AG04450 (cell line): ENCODE data around the gene STK38L. TPM values are rescaled to one million over a fixed set of nuclear protein-coding genes. Genes with fewer than 3 reads are reported as not detected.

Experiments
- CTCF ChIA-PET: fragments of 300-600, 350-600 bp; formaldehyde crosslinking; extraction: SDS; loops from one replicate; lab custom pipeline; 2022; ENCODE audit warnings: antibody characterized with exemption, inconsistent platforms; lab: Charles Lee
- POLR2A ChIA-PET: fragments of 350-600 bp; formaldehyde crosslinking; extraction: SDS; loops from one replicate; lab custom pipeline; 2021; ENCODE audit warnings: antibody characterized with exemption, inconsistent platforms; lab: Yijun Ruan, JAX
- DNase-seq: peaks from one replicate; pipeline ENCODE4 v3.0.0-alpha.2; 2011; ENCODE audit warnings: low read depth, low spot score
- H3K27ac ChIP-seq: one replicate; pipeline ENCODE4 v1.5.1; 2012; ENCODE audit warnings: low read depth, low read length, control low read depth
- H3K27me3 ChIP-seq: one replicate; pipeline ENCODE4 v1.6.0; 2012; ENCODE audit warnings: low read length; ENCODE audit not compliant: control insufficient read depth, insufficient read depth
- H3K4me3 ChIP-seq: 2 replicates; pipeline ENCODE4 v1.5.1; 2011; ENCODE audit warnings: mild to moderate bottlenecking, low read depth, low read length, control low read depth
- H3K9me3 ChIP-seq: 2 replicates; pipeline ENCODE4 v1.5.1; 2012; ENCODE audit warnings: low read length; ENCODE audit not compliant: control insufficient read depth, insufficient read depth
- polyA plus RNA-seq: library from polyadenylated mRNA; depleted of rRNA; stranded (reverse); fragments of >200 nt; gene quantifications from 2 replicates; pipeline ENCODE4 v1.2.3, GENCODE V29; 2011
- TF ChIP-seq, protein P1 (sequence below): IDR thresholded peaks from 2 replicates; pipeline ENCODE4 v1.5.1; 2011; ENCODE audit warnings: low read depth, low read length, control low read depth, inconsistent platforms

STK38L gene
- polyA plus RNA-seq, 1 experiment, result 18.4 TPM

DNA sequence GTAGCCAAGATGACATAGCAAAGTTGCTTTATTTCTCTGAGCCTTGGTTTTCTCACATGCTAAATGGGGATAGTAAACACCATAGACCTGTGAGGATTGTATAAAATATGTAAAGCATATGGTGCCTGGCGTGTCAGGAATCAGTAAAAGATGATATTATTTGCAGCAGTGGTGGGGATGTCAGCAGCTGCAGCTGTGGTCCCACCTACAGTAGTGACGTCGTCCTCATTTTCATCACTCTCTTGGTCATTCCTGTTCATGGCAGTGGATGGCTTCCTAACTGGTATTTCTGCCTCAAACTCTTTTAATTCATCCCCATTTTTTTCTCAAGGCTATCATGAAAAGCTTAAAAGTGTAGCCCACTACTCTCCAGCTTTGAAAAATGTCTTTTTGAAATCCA is 100.7 kb downstream of the STK38L start:
- CTCF ChIA-PET, result no interaction called here
- no peaks in the 10 kb centered on the region for H3K27me3 ChIP-seq
- H3K9me3 ChIP-seq, result no peaks in the 10 kb centered on the region
- no peak for DNase-seq
- POLR2A ChIA-PET, result interaction anchor here (0.9 kb wide), 1 partner anchor 11 kb away, joined by 3 read pairs; no protein-coding TSS in a partner anchor
- no peak overlapping the region for H3K4me3 ChIP-seq
- TF ChIP-seq, protein P1, sequence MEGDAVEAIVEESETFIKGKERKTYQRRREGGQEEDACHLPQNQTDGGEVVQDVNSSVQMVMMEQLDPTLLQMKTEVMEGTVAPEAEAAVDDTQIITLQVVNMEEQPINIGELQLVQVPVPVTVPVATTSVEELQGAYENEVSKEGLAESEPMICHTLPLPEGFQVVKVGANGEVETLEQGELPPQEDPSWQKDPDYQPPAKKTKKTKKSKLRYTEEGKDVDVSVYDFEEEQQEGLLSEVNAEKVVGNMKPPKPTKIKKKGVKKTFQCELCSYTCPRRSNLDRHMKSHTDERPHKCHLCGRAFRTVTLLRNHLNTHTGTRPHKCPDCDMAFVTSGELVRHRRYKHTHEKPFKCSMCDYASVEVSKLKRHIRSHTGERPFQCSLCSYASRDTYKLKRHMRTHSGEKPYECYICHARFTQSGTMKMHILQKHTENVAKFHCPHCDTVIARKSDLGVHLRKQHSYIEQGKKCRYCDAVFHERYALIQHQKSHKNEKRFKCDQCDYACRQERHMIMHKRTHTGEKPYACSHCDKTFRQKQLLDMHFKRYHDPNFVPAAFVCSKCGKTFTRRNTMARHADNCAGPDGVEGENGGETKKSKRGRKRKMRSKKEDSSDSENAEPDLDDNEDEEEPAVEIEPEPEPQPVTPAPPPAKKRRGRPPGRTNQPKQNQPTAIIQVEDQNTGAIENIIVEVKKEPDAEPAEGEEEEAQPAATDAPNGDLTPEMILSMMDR, result no peak
- no peak overlapping the region for H3K27ac ChIP-seq

DNA sequence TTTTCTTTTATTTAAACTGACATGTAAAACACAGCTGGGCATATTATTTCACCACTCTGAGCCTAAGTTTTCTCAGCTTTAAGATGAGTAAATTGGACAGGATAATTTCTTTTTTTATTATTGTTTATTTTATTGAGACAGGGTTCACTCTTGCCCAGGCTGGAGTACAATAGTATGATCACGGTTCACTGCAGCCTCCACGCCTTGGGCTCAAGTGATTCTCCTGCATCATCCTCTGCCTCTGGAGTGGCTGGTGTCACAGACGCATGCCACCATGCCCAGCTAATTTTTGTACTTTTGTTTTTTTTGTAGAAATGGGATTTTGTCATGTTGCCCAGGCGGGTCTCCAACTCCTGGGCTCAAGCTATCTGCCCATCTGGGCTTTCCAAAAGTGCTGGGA is 101.3 kb downstream of the STK38L start:
- TF ChIP-seq, protein P1, result no peak
- POLR2A ChIA-PET, result interaction anchor here (0.9 kb wide), 1 partner anchor 11 kb away, joined by 3 read pairs; no protein-coding TSS in a partner anchor
- no peaks in the 10 kb centered on the region for H3K27me3 ChIP-seq

DNA sequence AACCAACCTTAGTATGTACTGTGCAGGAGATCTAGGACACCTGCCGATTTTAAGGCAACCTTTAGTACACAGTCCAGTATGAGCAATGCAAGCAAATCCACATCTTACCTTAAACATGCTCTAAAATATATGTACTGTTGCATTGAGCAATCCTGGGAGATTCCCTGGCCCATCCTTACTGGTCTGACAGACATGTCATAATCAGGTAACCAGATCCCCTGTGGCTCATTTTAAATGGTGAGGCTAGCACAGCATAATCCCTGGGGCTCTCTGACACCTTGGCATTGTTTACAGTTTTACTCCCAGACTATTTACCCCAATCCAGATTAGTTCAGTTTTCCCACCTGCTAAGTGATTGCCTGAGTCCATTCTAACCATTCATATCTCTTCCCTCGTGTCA is 103.7 kb downstream of the STK38L start:
- Histone ChIP-seq H3K9me3 (no peaks in the 10 kb centered on the region), H3K4me3 (no peak overlapping the region), H3K27me3 (no peaks in the 10 kb centered on the region), H3K27ac (no peak overlapping the region)
- POLR2A ChIA-PET, result no interaction called here
- CTCF ChIA-PET, result interaction anchor here (0.6 to 1.2 kb wide), 3 partner anchors 37 to 515 kb away, joined by 3 to 4 read pairs (median 4); partner anchors contain the start of gene ITPR2
- TF ChIP-seq, protein P1, result no peak
- DNase-seq, result no peak

More for the DNA sequence above, 101.3 kb downstream of the STK38L start:
- H3K27ac ChIP-seq, result no peak overlapping the region
- no peaks in the 10 kb centered on the region for H3K9me3 ChIP-seq
- CTCF ChIA-PET, result no interaction called here
- no peak overlapping the region for H3K4me3 ChIP-seq
- no peak for DNase-seq

DNA sequence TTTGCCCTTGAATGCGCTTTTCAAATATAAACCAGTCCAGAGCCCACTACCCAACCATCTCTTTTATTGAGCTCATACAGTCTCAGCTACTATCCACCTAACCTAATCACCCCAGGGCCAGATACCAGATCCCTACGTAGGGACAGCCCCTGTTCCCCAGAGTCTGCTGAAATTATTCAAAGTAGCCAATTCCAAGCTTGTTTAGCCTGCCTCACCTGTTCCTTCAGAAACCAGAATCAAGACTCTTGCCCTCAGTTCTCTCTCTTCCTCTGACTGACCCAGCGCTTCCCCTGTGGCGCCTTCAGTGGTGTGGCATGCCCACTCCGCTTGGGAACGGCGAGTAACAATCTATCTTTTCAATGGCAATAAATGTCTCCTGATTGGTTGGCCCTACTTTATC is 107.4 kb downstream of the STK38L start:
- no peak for DNase-seq
- TF ChIP-seq, protein P1, result no peak
- H3K9me3 ChIP-seq, result no peaks in the 10 kb centered on the region
- H3K27me3 ChIP-seq, result no peaks in the 10 kb centered on the region
- no peak overlapping the region for H3K4me3 ChIP-seq
- POLR2A ChIA-PET, result no interaction called here
- CTCF ChIA-PET, result no interaction called here
- H3K27ac ChIP-seq, result no peak overlapping the region

DNA sequence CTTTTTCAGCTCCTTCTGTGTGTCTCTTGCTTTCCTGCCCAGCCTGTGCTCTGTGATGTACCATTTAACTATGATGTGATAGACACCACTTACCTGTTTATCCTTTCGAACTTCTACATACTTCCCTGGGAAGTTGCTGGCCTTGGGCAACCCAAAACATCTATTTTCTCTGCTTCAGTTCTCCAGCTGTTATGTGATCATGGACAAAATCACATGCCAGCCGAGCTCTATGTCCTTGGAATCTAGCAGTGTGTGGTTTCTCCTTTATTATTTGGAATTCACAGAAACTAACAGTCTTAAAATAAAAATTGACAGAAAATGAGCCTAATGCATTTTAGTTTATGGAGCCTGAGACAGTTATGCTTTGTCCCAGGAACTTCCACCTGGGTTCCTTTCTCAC is 111.4 kb downstream of the STK38L start:
- TF ChIP-seq, protein P1, result no peak
- no peaks in the 10 kb centered on the region for H3K27me3 ChIP-seq
- H3K27ac ChIP-seq, result no peak overlapping the region
- no peak for DNase-seq
- ChIA-PET POLR2A (interaction anchor here (0.9 kb wide), 1 partner anchor 10 kb away, joined by 3 read pairs; no protein-coding TSS in a partner anchor), CTCF (interaction anchor here (0.8 to 1.1 kb wide), 2 partner anchors 29 to 297 kb away, joined by 3 read pairs; no protein-coding TSS in a partner anchor)
- no peak overlapping the region for H3K4me3 ChIP-seq
- H3K9me3 ChIP-seq, result no peaks in the 10 kb centered on the region
